ENCODE measurements around the gene PSD4.

PSD4 gene

DNA sequence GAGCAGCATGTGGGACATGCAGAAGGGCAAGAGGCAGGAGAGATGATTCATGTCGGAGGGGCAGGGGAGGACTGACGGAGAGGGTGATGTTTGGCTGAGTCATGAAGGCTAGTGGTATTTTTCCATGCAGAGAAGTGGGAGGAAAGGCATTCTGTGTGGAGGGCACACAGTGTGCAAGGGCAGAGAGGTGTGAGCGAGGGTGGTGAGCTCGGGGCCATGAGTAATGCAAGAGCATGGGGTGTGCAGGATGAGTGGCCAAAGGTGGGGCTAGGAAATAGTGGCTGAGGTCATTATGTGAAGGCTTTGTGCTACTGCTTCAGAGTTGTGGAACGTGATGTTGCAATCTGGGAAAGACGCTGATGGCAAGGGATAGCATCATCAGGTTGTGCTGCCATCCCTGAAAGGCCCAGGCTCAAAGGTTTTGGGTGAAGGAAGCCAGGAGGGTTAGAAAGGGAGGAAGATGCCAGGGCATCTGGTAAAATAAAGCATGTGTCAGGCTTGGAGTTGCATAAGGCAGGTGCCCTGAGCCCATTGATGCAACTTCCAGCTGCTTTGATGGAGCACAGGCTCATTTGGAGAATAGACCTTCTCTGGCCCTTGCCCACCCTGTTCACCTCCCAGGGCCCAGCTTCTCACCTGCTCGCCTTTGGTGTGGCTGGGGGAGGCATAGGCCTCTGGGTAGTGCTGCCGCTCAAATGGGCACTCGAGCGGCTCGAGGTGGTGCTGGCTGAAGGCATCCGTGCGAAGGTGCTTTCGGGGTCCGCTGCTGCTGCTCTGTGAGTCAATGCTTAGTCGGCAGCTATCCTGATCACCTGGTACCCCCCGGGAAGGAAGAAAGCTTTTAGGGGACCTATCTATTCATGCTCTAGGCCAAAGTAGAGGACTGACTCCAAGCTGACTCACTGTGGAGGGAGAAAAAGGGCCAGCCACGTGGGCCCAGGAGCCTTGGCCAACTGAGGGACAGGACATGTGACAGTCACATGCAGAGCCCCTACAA, 67.4 kb downstream of the PSD4 start:
- no peak for DNase-seq

DNA sequence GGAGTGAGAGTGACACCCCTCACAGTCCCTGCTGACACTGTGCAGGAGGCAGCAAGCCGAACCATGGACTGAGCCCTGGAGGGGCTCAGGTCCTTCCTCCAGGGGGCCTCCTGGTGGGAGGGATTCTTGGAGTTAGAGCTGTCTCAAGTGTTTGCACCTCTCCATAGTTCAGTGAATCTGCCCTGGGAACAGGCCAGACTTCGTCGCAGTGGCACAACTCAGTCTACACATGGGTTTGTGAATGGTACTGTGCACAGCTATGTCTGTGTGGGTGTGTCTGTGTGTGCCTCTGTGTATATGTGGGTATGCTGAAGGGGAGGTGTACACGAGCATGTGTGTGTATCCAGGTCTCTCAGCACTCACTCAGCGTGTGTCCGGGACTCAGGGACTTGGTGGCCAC, 68.6 kb downstream of the PSD4 start:
- no peak for DNase-seq

DNA sequence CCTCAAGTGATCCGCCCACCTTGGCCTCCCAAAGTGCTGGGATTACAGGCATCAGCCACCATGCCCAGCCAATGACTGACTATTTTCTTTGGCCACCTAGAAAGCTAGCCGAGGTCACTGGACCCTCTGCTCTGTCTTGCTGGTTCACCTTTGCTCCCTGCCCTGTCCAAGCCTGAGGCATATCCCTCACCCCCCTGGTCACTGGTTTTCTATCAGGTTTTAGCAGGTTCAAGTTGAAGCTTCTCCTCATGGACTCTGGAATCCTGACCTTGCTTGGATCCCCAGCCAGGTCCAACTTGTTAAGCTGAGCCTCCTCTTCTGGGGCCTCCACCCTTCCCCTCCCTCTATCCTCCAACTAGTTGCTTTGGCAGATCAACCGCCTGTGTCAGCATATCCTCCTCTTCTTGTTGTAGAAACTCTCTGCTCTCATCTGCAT, 71.5 kb downstream of the PSD4 start:
- no peak for DNase-seq

DNA sequence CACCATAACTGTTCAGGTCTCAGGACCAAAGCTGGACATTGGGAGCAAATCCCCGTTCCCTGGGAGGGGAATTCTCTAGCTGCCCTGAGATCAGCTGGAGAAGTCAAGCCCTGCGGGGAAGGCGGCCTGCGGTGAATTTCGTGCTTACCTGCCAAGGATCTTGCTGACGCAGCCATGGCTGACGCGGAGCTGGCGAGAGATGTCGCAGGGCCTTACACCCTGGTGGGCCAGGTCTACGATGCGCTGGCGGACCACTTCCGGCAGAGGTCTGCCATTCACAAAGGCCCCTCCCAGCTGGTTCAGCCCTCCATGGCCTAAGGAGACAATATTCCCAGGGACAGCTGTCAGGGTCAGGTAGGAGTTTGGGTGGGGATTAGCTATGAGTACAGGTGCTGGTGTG, 72.8 kb downstream of the PSD4 start:
- DNase-seq: no peak

DNA sequence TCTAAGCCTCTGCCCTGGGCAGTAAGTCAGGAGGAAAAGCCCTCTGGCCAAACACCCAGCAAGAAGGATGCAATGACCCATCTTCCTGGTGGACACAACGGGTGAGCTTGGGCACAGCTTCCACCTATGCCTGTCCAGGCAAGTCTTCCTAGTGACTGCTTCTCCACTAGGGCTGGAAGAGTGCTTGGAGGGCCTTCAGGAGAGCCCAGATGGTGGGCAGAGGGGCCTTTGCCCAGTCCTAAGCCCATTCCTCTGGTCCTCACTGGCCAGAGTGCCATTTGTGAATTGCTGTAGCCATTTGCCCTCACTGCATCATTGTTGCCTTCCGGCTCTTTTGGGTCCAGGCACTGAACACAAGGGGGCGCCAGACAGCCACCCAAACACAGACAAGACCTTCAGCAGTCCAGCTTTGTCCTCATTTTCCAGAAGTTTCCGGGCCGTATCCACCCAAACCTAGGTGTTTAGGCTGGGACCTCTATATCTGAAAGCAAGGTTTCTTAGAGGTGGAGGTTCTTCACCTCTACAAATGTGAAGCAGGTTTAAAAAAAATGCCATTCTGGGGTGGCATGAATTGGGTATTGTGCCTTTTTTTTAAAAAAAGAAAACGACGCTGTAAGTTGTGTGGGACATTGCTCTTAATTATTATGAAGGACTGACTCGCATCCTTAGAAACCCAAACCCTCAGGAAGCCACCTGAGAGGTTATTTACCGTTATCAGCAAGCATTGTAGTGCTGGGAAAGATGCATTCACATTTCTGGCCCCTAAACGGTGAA, 75.4 kb downstream of the PSD4 start:
- DNase-seq: peak; percentile 70

DNA sequence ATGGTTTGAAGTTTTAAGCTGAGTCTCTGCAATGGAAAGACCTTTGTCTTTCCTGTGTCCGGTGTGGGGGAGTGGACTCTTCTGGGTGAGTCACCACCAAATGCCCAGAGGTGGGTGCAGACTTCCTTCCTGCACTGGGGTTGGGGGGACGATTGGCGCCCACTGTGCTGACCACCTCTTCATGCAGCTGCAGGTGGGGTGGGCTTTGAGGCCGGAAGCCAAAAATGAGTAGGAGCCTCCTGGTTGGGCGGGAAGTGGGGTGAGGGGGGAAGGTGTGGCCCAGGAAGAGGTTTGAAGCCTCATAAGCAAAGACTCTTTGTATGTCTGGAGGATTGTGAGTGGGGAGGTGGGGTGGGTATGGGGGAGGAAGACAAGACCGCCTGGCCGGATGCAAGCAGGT, 77.3 kb downstream of the PSD4 start:
- peak; percentile 24 for DNase-seq

DNA sequence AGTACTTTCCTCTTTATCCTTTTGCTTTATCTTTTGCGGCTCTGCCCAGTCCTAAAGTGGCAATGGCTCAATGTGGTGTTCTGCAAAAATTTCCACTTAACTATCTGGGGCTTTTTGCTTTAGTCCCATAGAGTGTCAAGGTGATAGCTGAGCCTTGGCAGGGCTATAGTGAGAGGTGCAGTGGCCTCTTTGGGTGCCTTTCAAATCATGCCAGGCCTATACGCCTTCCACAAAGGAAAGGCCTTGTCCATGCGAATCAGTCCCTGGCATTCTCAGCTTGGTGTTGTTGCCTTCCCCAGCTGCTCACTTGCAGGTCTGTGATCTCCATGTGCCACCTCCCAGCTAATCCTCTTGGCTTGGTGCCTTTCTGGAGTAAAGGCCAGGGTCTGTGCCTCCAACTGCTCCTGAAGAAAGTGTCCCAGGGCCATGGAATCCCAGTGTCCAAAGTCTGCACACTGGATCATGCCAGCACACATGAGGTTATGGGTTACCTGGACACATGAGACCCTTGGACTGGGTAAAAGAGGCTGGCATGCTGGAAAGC, 78.3 kb downstream of the PSD4 start:
- DNase-seq: no peak

DNA sequence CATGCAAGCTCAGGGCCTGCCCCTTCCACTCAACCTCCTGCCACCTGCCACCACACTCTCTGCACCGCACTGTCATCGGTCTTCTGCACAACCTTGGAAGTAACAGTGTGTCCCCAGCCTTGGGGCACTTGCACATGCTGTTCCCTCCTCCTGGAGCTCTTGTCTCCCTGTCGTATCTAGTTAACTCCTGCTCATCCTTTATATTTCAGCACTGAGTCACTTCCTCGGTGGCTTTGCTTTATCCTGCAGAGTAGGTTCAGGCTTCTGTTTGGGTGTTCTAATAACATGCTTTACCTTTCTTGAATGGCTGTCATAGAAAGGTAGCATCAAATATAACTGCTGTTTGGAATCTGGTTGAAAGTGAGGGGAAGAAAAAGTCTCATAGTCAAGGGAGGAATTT, 79.7 kb downstream of the PSD4 start:
- DNase-seq: no peak

DNA sequence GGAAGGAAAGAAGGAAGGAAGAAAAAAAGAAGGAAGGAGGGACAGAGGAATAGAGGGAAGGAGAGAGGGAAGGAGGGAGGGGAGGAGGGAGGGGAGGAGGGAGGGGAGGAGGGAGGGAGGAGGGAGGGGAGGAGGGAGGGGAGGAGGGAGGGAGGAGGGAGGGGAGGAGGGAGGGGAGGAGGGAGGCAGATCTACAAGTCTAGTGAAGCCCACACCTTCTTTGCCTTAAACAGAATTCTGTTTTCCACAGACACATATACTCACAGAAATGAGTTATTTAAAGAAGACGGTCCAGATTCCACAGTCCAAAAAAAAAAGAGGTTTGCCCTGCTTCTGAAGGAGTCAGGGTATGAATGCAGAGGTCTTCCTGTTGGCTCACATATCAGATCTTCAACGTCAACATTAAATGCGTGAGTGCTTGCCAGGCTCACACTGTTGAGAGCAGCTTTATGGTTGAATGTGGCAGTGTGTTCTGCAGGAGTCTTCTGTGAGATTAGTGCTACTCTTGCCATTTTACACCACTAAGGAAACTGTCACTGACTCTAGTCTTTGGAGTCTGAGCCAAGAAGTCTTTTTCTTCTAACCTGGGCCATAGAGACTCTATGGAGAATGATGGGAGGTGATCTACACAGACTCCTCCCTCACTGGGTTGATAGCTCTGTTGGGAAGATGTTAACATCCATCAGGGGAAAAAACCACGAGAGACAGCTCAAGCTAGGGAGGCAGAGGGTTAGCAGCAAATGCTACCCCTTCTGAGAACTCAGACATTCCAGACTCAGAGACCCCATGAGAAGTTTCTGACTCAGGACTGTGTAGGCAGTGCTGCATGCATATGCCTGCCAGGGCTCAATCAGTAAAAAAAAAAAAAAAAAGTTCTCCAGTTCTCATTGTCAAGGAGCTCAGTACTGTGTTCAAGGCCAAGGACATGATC, 81.6 kb downstream of the PSD4 start:
- DNase-seq: no peak

DNA sequence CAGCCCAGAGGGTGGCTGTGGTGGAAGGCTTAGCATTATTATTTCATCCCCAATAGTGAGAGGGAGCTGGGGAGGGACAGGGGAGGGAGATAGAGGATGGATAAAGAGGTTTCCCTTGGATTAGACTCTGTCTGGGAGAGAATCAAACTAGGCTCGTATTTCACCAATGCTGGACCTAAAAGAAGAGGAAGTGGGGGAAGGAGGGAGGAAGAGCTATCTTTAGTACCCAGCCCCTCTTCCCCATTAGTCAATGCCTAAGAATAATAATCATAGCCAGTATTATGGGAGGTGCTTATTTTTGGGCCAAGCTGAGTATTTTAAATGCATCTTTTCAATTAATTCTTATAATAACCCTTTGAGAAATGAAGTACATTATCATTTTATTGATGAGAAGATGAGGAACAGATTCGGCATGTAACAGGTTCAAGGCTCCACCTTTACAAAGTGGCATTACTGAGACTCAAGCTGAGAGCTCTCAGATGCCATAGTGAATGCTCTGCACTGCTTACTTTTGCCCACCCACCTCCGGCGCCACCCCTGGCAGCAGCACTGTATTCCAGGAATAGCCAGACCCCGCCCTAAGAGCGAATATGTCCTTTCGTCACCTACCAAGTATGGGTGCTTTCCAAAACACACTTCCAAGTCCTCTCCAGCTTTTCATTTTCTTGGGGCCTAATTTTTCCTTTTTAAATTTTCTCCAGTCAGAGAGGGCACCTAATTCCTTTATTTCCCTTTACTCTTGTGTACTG, 83.9 kb downstream of the PSD4 start:
- DNase-seq: no peak

DNA sequence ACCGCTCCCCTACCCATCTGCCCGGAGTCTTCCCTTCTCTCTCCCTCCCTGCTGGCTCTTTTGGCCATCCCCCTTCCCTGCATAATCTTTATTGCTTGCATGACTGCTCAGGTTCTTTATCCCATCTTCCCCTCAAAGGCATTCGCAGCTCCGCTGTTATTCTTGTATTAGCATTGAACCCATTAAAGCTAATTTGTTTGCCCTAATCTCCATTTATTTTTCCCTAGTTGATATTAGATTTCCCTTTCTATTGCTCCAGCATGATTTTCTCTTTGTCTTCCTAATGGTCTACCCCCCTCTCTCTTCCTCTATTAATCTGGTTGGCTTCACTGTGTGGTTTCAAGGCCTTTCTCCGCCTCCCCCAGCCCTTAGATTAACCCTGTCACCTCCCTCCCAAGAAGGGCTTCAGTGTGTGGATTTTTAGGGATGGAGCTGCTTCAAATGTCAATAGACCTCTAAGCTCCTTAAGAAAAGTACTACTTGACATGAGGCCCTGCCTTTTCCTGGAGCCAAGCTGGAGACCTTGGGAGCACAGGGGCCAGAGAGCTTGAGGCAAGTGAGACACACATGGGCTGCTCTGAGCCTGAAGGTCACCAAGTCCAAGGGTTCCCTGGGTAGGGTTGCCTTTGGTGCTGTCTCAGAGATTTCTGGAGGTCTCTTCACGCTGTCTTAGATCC, 84.8 kb downstream of the PSD4 start:
- no peak for DNase-seq

Data from central memory CD4-positive, alpha-beta T cell (primary cell).